Uterus (tissue), 2 donors: ENCODE data around the gene SLC44A3.

Experiments used
- POLR2A ChIP-seq, 2 donors: fragments of 450-650 bp; IDR thresholded peaks; one replicate each; pipeline ENCODE4 v1.6.1; 2016; ENCODE audit warnings: antibody characterized with exemption in 2 of 2, mild to moderate bottlenecking in 1 of 2, moderate library complexity in 1 of 2
- TF ChIP-seq, protein P1 (sequence below), 4 experiments: fragments of 200-600 bp in 2 of 4; fragments of 450-650 bp in 2 of 4; sonication (generic) in 2 of 4; IDR thresholded peaks; one replicate each; pipeline ENCODE4 v1.5.1; 2016 to 2019; ENCODE audit warnings: antibody characterized with exemption in 4 of 4, mild to moderate bottlenecking in 2 of 4, moderate library complexity in 1 of 4

DNA sequence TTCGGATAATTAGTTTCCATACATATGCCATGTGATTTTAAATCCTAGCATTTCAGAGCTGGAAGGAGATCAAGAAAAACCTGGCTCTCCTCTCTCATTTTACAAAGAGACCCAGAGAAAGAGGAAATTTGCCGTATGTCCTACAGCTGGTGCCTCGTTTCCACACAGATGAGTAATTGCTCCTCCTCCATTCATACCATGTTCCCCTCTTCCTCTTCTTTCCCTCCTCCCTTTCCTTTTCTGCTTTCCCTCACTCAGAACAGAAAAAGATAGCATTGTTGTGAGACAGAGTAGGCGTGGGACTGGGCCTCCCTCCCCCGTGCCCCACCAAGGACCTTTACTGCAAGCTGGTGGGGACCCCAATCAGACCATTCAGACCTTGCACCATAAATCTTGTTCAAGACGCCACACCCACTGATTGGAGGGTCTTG, 13.7 kb upstream of the SLC44A3 start:
- no peak for TF ChIP-seq POLR2A (IDR thresholded peaks at IDR 0.05)
- TF ChIP-seq, protein P1, sequence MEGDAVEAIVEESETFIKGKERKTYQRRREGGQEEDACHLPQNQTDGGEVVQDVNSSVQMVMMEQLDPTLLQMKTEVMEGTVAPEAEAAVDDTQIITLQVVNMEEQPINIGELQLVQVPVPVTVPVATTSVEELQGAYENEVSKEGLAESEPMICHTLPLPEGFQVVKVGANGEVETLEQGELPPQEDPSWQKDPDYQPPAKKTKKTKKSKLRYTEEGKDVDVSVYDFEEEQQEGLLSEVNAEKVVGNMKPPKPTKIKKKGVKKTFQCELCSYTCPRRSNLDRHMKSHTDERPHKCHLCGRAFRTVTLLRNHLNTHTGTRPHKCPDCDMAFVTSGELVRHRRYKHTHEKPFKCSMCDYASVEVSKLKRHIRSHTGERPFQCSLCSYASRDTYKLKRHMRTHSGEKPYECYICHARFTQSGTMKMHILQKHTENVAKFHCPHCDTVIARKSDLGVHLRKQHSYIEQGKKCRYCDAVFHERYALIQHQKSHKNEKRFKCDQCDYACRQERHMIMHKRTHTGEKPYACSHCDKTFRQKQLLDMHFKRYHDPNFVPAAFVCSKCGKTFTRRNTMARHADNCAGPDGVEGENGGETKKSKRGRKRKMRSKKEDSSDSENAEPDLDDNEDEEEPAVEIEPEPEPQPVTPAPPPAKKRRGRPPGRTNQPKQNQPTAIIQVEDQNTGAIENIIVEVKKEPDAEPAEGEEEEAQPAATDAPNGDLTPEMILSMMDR (IDR thresholded peaks at IDR 0.05), result no peak
